GF-D8 (cell line): ENCODE measurements around the gene CTAGE8.
"Not testable (repeated sequence)": the region's sequence is repeated elsewhere in the genome, so short reads cannot be mapped to it uniquely, and the experiment has no call there.

Experiments
- DNase-seq: peaks from one replicate; lab custom pipeline; 2025; lab: John Stamatoyannopoulos, UW

The CTAGE8 gene

GRCh38 chr7:144259067-144259466 lies 10.0 kb downstream of the CTAGE8 start:
- not testable (repeated sequence) for DNase-seq

GRCh38 chr7:144256112-144256511 lies 13.0 kb downstream of the CTAGE8 start:
- no peak for DNase-seq

- DNase-seq: no peak
Measured at GRCh38 chr7:144255471-144255897, 13.6 kb downstream of the CTAGE8 start.

- not testable (repeated sequence) for DNase-seq
Measured at GRCh38 chr7:144252307-144252706, 16.8 kb downstream of the CTAGE8 start.

GRCh38 chr7:144247674-144248330 lies 21.3 kb downstream of the CTAGE8 start:
- not testable (repeated sequence) for DNase-seq

GRCh38 chr7:144246967-144247366 lies 22.1 kb downstream of the CTAGE8 start:
- DNase-seq: not testable (repeated sequence)

GRCh38 chr7:144245372-144245771 lies 23.7 kb downstream of the CTAGE8 start:
- not testable (repeated sequence) for DNase-seq

- not testable (repeated sequence) for DNase-seq
Measured at GRCh38 chr7:144239365-144239764, 29.7 kb downstream of the CTAGE8 start, which contains the start of gene OR2A42. Gene OR2A42, minus strand, starts transcription at chr7:144239605. Its CDS starts 6,762 bp downstream, at chr7:144232843.

GRCh38 chr7:144238530-144239082 lies 30.5 kb downstream of the CTAGE8 start:
- not testable (repeated sequence) for DNase-seq

- not testable (repeated sequence) for DNase-seq
Measured at GRCh38 chr7:144233039-144233438, 36.0 kb downstream of the CTAGE8 start.

- DNase-seq: not testable (repeated sequence)
Measured at GRCh38 chr7:144231027-144231426, 38.1 kb downstream of the CTAGE8 start.

- DNase-seq: not testable (repeated sequence)
Measured at GRCh38 chr7:144228810-144229209, 40.3 kb downstream of the CTAGE8 start.

GRCh38 chr7:144226866-144227265 lies 42.2 kb downstream of the CTAGE8 start:
- not testable (repeated sequence) for DNase-seq

- not testable (repeated sequence) for DNase-seq
Measured at GRCh38 chr7:144223675-144224074, 45.4 kb downstream of the CTAGE8 start.

- not testable (repeated sequence) for DNase-seq
Measured at GRCh38 chr7:144220531-144220930, 48.6 kb downstream of the CTAGE8 start.

- DNase-seq: not testable (repeated sequence)
Measured at GRCh38 chr7:144219149-144219548, 49.9 kb downstream of the CTAGE8 start.

- not testable (repeated sequence) for DNase-seq
Measured at GRCh38 chr7:144218581-144218980, 50.5 kb downstream of the CTAGE8 start.

GRCh38 chr7:144217200-144217599 lies 51.9 kb downstream of the CTAGE8 start:
- DNase-seq: not testable (repeated sequence)
